Measurements from ENCODE around the gene KRTAP15-1. TPM values are rescaled to one million over a fixed set of nuclear protein-coding genes. Genes with fewer than 3 reads are reported as not detected.

KRTAP15-1 gene
- total and polyA plus RNA-seq, 2 experiments from 2014 or later, result not detected

GRCh38 chr21:30447056-30447455, 7.0 kb downstream of the KRTAP15-1 start:
- Histone ChIP-seq H3K27ac (ENCODE audit: low read depth) (no peak overlapping the region), H2AFZ (peak overlapping the region; percentile 90; the same call in 1 of the 2 replicates), H3K4me3 (no peak overlapping the region), H4K20me1 (replicated peaks; ENCODE audit: insufficient read depth) (no peaks in the 10 kb centered on the region; the same call in 1 of the 2 replicates), H3F3A (replicated peaks; ENCODE audit: low read depth) (no peaks in the 10 kb centered on the region), H3K79me2 (replicated peaks; ENCODE audit: insufficient read depth) (no peaks in the 10 kb centered on the region), H3K27me3 (ENCODE audit: insufficient read depth) (no peaks in the 10 kb centered on the region), H3K4me2 (no peak overlapping the region), H3K9me2 (ENCODE audit: insufficient read depth) (0 out of 2 replicates have a peak, but pooled peaks cover 3% of the 10 kb centered on the region), H3K36me3 (ENCODE audit: insufficient read depth) (no peaks in the 10 kb centered on the region), H3K4me1 (ENCODE audit: insufficient read depth) (peaks cover 22% of the 10 kb centered on the region)
- Mint-ChIP-seq H3K4me3 (no peak overlapping the region), H3K27me3 (ENCODE audit: insufficient read depth, low read depth, poor library complexity) (no peaks in the 10 kb centered on the region), H3K36me3 (ENCODE audit: low read depth) (no peaks in the 10 kb centered on the region), H3K9me3 (no peaks in the 10 kb centered on the region), H3K4me1 (peaks cover 22% of the 10 kb centered on the region), H3K27ac (no peak overlapping the region)
- DNase-seq (ENCODE audit: low spot score) (no peak), ATAC-seq (no peak)
- TF ChIP-seq CREB1 (CRISPR knock-in tag; IDR thresholded peaks at IDR 0.05; ENCODE audit: low read depth), result no peak
- TF ChIP-seq NANOG (IDR thresholded peaks at IDR 0.05; ENCODE audit: borderline replicate concordance), result no peak
- no peak for TF ChIP-seq ZNF114 (CRISPR knock-in tag; IDR thresholded peaks at IDR 0.05)
- no peak for TF ChIP-seq ETS1 (IDR thresholded peaks at IDR 0.05)

- H2AFZ ChIP-seq, result no peak overlapping the region
- Mint-ChIP-seq H3K27ac (no peak overlapping the region), H3K4me1 (peaks cover 14% of the 10 kb centered on the region), H3K4me3 (no peak overlapping the region), H3K36me3 (ENCODE audit: low read depth) (no peaks in the 10 kb centered on the region), H3K9me3 (no peaks in the 10 kb centered on the region), H3K27me3 (ENCODE audit: insufficient read depth, low read depth, poor library complexity) (no peaks in the 10 kb centered on the region)
- H3K79me2 ChIP-seq (replicated peaks; ENCODE audit: insufficient read depth), result no peaks in the 10 kb centered on the region
- no peaks in the 10 kb centered on the region; the same call in 1 of the 2 replicates for H4K20me1 ChIP-seq (replicated peaks; ENCODE audit: insufficient read depth)
- TF ChIP-seq CREB1 (CRISPR knock-in tag; IDR thresholded peaks at IDR 0.05; ENCODE audit: low read depth), result no peak
- TF ChIP-seq POLR2AphosphoS5 (IDR thresholded peaks at IDR 0.05; ENCODE audit: low read depth), result no peak
- no peak for TF ChIP-seq ZNF331 (CRISPR knock-in tag; IDR thresholded peaks at IDR 0.05; ENCODE audit: low read depth)
- no peak for TF ChIP-seq REST (IDR thresholded peaks at IDR 0.05; ENCODE audit: unreplicated experiment)
- TF ChIP-seq ETS1 (IDR thresholded peaks at IDR 0.05), result no peak
- TF ChIP-seq STAT1 (IDR thresholded peaks at IDR 0.05; ENCODE audit: unreplicated experiment), result no peak
- no peaks in the 10 kb centered on the region for H3K36me3 ChIP-seq (ENCODE audit: insufficient read depth)
- ATAC-seq, result no peak
- H3K4me1 ChIP-seq (ENCODE audit: insufficient read depth), result peaks cover 12% of the 10 kb centered on the region
- no peak overlapping the region for H3K4me3 ChIP-seq
- H3K4me2 ChIP-seq, result no peak overlapping the region
- DNase-seq (ENCODE audit: low spot score), result no peak
- 0 out of 2 replicates have a peak, but pooled peaks cover 3% of the 10 kb centered on the region for H3K9me2 ChIP-seq (ENCODE audit: insufficient read depth)
- H3K27me3 ChIP-seq (ENCODE audit: insufficient read depth), result no peaks in the 10 kb centered on the region
- H3F3A ChIP-seq (replicated peaks; ENCODE audit: low read depth), result no peaks in the 10 kb centered on the region
- H3K27ac ChIP-seq (ENCODE audit: low read depth), result no peak overlapping the region
These were observed 8.4 kb downstream of the KRTAP15-1 start for GRCh38 chr21:30448514-30448913.
